SIG-M5 (cell line): ENCODE measurements around the gene GPR137.

Source experiments
- DNase-seq: peaks from one replicate; lab custom pipeline; 2025; lab: John Stamatoyannopoulos, UW

The GPR137 gene

DNA sequence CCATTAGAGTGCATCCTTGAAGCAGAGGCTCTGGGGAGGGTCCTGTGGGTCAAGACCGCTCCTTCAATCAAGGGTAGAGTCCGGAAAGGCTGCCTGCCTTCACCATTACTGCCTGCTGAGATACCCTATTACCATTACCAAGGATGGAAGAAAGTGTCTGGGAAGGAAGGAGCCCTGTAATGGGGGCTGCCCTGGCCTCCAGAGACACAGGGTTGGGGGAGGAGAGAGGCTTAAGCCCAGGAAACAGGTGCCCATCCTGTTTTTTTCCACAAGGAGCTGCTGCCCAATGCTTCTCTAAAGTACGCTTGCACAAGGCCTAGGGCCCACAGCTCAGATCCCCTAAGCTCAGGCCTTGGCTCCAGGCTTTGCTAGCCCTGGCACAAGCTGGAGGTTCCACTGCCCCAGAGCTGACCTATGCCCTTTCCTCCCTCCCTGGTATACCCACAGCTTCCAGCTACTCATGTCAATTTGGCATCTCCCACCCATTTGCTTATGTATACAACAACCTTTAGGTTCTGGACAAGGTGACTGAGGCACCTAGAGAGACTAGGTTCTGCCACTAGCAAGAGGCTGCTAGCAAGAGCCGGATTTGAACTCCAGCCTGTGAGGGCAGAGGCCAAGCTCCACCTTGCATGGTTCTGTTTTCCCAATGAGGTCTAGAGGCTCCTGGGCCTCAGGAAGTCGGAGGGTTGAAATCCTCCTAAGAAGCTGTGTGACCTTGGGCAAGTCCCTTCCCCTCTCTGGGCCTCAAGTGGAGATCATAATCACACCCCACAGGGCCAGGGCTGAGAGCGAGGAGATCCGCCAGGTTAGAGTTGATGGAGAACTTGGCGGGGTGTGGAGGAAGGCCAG is 35.9 kb upstream of the GPR137 start:
- no peak for DNase-seq

DNA sequence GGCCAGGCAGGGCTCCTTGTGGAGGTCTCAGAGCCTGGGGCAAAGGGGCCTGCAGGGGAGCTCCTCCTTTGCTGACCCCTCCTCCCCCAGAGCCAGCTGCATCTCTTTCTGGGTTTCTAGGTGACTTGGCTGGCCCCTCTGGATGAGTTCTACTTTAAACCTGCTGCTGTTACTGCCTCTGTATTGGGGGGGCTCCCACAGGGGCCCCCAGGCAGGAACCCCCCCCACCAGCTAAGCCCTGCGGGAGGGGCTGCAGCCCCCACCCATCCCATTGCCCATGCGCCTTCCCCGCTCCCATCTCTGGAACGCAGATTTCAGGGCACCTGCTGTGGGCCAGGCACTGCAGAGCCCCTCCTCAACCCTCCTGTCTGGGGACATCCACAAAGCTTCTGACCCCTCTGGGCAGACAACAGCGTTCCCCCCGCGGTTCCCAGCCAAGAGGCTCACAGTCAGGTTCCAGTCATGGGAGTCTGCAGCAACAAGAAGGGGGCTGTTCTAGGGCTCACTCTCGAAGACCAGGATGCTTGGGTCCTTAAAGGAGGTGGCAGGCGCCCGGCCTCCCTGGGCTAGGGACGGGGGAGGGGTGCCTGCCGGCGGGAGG is 35.1 kb upstream of the GPR137 start:
- DNase-seq: no peak

GRCh38 chr11:64251016-64251752 is 34.5 kb upstream of the GPR137 start, which contains the start of gene PLCB3:
PLCB3 (plus strand) TSS chr11:64251530; CDS start chr11:64251650, 120 bp downstream.
- DNase-seq: no peak

DNA sequence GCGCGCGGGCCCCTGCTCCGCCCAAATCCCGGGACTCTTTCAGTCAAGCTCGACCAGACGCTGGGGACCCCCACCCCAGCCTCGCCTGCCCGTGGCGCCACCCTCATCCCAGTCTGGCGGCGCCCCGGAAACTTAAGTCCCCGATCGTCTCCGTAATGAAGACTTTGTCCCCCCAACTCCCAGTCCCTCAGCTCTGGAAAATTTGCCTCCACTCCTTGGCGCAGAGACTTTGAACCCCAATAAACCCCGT is 34.0 kb upstream of the GPR137 start:
- no peak for DNase-seq

GRCh38 chr11:64252003-64252872 is 33.4 kb upstream of the GPR137 start:
- DNase-seq: no peak

DNA sequence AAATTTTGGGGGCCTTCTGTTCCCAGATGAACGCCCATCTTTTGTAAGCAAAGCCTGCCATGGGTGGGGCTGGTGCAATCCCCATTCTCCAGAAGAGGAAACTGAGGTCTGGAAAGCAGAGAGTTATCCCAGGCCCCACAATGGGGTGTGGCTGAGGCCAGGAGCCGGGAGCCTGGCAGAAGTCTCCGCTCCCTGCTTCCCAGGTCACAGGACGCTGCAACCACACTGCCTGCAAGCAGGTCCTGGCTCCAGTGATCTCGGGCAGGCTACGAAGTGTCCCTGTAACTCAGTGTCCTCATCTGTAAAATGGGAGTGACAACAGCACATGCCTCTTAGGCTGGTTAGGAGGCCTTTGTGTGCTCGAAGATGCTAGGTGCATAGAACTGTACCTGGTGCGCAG is 32.6 kb upstream of the GPR137 start:
- no peak for DNase-seq

DNA sequence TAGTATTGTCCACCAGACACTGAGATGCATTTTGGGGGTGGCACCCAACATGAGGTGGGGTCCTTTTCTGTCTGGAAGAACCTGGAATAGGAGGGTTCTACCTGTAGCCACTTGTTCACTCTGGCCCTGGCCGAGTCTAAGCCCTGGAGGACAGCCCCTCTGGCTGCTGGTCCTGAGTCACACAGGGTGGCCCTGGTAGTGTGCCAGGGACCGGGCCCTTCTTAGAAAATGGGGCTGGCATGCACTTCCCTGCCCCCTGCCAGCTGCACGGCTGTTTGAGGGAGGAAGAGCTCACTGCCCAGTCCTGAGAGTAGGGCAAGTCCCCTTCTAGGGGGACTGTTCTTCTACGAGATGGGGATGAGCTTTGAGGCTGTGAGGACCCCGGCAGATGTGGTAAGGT is 32.2 kb upstream of the GPR137 start:
- no peak for DNase-seq

DNA sequence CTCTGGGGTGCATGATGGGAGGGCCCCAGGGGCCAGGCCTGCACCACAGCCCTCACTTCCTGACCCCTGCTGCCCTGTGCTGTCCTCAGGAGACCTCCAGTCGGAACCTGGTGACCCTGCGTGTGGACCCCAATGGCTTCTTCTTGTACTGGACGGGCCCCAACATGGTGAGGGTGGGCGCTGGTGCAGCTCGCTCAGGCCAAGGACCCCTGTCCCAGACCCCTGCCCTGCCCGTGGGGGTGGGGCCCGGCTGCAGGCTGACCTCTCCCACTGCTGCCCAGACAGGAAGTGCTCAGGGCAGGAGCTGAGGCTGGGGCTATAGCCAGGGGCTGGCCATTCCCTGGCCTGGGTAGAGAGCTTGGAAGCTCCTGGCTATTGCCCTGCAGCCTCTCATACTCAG is 31.3 kb upstream of the GPR137 start:
- no peak for DNase-seq

GRCh38 chr11:64255135-64256128 is 30.2 kb upstream of the GPR137 start:
- DNase-seq: no peak

DNA sequence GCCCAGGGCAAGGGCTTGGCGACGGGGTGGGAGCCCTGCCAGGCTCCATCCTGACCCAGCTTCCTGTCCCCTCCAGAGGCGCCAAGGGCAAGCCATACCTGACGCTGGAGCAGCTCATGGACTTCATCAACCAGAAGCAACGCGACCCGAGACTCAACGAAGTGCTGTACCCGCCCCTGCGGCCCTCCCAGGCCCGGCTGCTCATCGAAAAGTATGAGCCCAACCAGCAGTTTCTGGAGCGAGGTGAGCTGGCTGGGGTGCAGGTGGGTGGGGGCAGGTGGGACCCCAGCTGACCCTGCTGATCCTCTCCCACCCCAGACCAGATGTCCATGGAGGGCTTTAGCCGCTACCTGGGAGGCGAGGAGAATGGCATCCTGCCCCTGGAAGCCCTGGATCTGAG is 29.3 kb upstream of the GPR137 start:
- no peak for DNase-seq

GRCh38 chr11:64258356-64258755 is 27.3 kb upstream of the GPR137 start:
- DNase-seq: no peak

- no peak for DNase-seq
Observed at GRCh38 chr11:64258946-64259532, 26.6 kb upstream of the GPR137 start.

GRCh38 chr11:64259533-64260067 is 26.0 kb upstream of the GPR137 start:
- DNase-seq: no peak

DNA sequence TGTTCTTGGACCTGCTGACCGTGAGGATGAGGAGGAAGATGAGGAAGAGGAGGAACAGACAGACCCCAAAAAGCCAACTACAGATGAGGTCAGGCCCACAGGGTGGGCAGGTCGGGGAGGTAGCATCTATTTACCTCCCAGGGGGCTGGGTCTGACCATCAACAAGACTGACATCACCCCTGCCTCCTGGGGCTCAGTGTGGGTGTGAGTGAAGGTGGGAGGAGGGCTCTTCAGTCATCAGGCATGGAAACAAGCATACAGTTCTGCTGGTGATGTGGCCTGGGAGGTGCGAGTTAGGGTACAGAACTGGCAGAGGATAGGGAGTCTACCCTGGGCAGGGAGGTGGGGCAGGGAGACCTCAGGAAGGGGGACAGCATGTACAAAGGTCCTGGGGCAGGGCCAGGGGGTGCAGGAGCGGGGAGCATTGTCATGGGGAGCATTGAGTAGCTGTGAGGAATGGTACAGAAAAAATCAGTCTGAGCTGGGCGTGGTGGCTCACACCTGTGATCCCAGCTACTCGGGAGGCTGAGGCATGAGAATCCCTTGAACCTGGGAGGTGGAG is 25.4 kb upstream of the GPR137 start:
- no peak for DNase-seq

DNA sequence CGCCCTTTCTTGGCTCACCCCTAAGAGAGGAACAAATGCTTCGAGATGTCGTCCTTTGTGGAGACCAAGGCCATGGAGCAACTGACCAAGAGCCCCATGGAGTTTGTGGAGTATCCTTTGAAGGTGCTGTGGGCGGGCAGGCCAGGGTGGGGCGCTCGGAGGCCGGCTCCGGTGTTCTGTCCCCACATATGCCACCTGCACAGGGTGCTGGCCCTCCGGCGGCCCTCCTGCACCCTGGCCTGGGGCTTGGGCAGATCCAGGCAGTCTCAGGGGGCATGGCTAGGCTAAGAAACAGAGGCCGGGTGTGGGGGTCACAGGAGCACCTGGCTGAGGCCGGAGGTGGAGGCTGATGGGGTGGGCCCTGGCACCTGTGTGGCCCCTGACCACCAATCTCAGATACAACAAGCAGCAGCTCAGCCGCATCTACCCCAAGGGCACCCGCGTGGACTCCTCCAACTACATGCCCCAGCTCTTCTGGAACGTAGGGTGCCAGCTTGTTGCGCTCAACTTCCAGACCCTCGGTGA is 24.0 kb upstream of the GPR137 start:
- no peak for DNase-seq

- no peak for DNase-seq
Observed at GRCh38 chr11:64262271-64263002, 23.2 kb upstream of the GPR137 start.

DNA sequence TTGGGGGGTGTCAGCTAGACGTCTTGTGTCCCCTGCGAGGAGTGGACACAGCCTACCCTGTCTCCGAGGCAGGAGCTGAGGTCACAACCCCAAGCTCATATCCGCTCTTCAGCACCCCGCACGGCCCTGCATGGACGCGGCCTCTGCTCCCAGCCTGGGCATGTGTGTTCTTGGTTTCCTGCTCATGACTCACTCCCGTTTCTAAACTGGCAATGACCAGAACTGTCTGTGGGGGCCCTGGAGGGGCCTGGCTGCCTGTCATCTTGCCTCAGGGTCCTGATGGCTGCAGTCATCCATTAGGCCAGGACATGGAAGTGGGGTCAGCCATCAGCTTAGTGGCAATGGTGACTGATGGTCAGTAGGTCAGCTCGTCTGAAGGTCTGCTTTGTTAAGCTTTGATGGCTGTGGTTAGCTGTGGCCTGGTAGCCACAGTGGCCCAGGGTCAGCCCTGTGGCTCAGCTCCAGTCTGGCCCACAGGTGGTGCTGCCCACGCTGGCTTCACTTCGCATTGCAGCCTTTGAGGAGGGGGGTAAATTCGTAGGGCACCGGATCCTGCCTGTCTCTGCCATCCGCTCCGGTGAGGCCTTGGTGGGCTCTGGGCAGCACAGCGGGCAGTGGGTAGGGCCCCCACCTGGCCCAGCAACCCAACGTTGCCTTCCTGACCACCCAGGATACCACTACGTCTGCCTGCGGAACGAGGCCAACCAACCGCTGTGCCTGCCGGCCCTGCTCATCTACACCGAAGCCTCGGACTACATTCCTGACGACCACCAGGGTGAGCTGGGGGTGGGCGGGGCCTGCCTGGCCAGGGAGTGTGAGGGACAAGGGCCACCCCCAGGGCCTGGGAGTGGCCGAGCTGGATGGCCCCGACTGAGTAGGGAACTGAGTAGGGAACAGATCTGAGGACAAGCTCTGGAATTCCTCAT is 22.4 kb upstream of the GPR137 start:
- DNase-seq: no peak

- DNase-seq: no peak
Observed at GRCh38 chr11:64263947-64264317, 21.7 kb upstream of the GPR137 start.
